Measurements from ENCODE around the gene GALNT13. TPM values are rescaled to one million over a fixed set of nuclear protein-coding genes. Genes with fewer than 3 reads are reported as not detected.

Gene GALNT13
- total RNA-seq, 1 donor from 2014 or later: 0.46 TPM

GRCh38 chr2:154078926-154079325, 207.2 kb downstream of the GALNT13 start:
- Histone ChIP-seq H3K36me3 (ENCODE audit: control insufficient read depth, insufficient read depth, low read length) (no peaks in the 10 kb centered on the region), H3K27me3 (ENCODE audit: control insufficient read depth, insufficient read depth, low read length) (no peaks in the 10 kb centered on the region), H3K4me3 (ENCODE audit: low read depth, low read length) (no peak overlapping the region)
- TF ChIP-seq, protein P1, sequence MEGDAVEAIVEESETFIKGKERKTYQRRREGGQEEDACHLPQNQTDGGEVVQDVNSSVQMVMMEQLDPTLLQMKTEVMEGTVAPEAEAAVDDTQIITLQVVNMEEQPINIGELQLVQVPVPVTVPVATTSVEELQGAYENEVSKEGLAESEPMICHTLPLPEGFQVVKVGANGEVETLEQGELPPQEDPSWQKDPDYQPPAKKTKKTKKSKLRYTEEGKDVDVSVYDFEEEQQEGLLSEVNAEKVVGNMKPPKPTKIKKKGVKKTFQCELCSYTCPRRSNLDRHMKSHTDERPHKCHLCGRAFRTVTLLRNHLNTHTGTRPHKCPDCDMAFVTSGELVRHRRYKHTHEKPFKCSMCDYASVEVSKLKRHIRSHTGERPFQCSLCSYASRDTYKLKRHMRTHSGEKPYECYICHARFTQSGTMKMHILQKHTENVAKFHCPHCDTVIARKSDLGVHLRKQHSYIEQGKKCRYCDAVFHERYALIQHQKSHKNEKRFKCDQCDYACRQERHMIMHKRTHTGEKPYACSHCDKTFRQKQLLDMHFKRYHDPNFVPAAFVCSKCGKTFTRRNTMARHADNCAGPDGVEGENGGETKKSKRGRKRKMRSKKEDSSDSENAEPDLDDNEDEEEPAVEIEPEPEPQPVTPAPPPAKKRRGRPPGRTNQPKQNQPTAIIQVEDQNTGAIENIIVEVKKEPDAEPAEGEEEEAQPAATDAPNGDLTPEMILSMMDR (IDR thresholded peaks at IDR 0.05; ENCODE audit: insufficient read depth, low read length, poor library complexity, severe bottlenecking): no peak
- no peak for DNase-seq (ENCODE audit: low read depth)

- DNase-seq (ENCODE audit: low read depth): no peak
- TF ChIP-seq, protein P1 (IDR thresholded peaks at IDR 0.05; ENCODE audit: insufficient read depth, low read length, poor library complexity, severe bottlenecking): no peak
- H3K27me3 ChIP-seq (ENCODE audit: control insufficient read depth, insufficient read depth, low read length): no peaks in the 10 kb centered on the region
- no peaks in the 10 kb centered on the region for H3K36me3 ChIP-seq (ENCODE audit: control insufficient read depth, insufficient read depth, low read length)
- no peak overlapping the region for H3K4me3 ChIP-seq (ENCODE audit: low read depth, low read length)
Observed at GRCh38 chr2:154092571-154092970, 220.8 kb downstream of the GALNT13 start.

DNA sequence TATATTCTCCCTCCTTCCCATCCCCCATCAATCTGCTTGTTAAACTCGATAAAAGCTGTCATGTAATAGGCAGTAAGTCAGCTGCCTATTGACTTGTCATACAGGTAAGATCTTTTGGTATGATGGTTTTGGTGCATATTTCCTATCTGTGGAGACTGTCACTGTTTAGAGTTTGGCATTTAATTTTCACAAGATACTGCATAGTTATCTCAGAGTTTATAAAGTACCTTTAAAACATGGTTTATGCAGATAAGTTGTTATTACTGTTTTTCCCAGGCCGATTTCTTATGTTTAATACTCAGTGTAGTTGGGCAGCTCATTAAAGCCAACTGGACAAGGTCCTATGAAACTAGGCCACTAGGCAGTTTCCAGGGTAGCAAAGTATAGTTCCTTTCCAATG, 222.1 kb downstream of the GALNT13 start:
- TF ChIP-seq, protein P1 (IDR thresholded peaks at IDR 0.05; ENCODE audit: insufficient read depth, low read length, poor library complexity, severe bottlenecking): no peak
- H3K36me3 ChIP-seq (ENCODE audit: control insufficient read depth, insufficient read depth, low read length): no peaks in the 10 kb centered on the region
- DNase-seq (ENCODE audit: low read depth): no peak
- no peak overlapping the region for H3K4me3 ChIP-seq (ENCODE audit: low read depth, low read length)
- H3K27me3 ChIP-seq (ENCODE audit: control insufficient read depth, insufficient read depth, low read length): no peaks in the 10 kb centered on the region

DNA sequence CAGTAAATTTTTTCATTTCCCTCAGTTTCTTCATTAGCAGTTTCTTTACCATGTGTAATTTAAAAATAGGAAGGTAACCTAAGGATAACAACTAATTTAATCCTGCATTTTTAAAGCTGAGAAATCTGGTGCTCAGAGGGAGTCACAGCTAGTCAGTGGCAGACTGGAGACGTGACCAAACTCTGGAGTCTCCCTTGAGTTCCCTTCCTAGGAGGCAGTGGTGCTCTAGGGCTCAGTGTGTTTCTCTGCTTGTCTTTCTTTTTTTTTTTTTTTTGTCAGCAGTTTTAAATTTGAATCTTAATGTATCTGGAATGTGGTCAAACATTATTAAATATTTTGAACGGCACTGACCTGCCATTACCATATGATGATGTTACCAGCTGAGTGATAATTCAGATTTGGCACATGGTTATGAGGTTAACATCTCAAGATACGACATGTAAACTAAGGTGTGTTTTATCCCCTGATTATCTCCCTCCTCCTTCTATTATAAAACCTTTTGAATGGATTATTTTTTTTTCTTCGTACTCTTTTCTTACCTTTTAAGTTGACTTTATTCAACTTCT, 226.2 kb downstream of the GALNT13 start:
- TF ChIP-seq, protein P1 (IDR thresholded peaks at IDR 0.05; ENCODE audit: insufficient read depth, low read length, poor library complexity, severe bottlenecking): no peak
- Histone ChIP-seq H3K4me3 (ENCODE audit: low read depth, low read length) (no peak overlapping the region), H3K36me3 (ENCODE audit: control insufficient read depth, insufficient read depth, low read length) (no peaks in the 10 kb centered on the region), H3K27me3 (ENCODE audit: control insufficient read depth, insufficient read depth, low read length) (no peaks in the 10 kb centered on the region)
- no peak for DNase-seq (ENCODE audit: low read depth)

- Histone ChIP-seq H3K27me3 (ENCODE audit: control insufficient read depth, insufficient read depth, low read length) (no peaks in the 10 kb centered on the region), H3K36me3 (ENCODE audit: control insufficient read depth, insufficient read depth, low read length) (no peaks in the 10 kb centered on the region), H3K4me3 (ENCODE audit: low read depth, low read length) (no peak overlapping the region)
- DNase-seq (ENCODE audit: low read depth): no peak
- TF ChIP-seq, protein P1 (IDR thresholded peaks at IDR 0.05; ENCODE audit: insufficient read depth, low read length, poor library complexity, severe bottlenecking): no peak
Observed at GRCh38 chr2:154120706-154121105, 249.0 kb downstream of the GALNT13 start.

- TF ChIP-seq, protein P1 (IDR thresholded peaks at IDR 0.05; ENCODE audit: insufficient read depth, low read length, poor library complexity, severe bottlenecking): no peak
- Histone ChIP-seq H3K36me3 (ENCODE audit: control insufficient read depth, insufficient read depth, low read length) (no peaks in the 10 kb centered on the region), H3K27me3 (ENCODE audit: control insufficient read depth, insufficient read depth, low read length) (no peaks in the 10 kb centered on the region), H3K4me3 (ENCODE audit: low read depth, low read length) (no peak overlapping the region)
- no peak for DNase-seq (ENCODE audit: low read depth)
Observed at GRCh38 chr2:154125891-154126290, 254.2 kb downstream of the GALNT13 start.
